Adrenal gland (tissue), 12 donors: ENCODE data around the gene CDH12. TPM values are rescaled to one million over a fixed set of nuclear protein-coding genes. Genes with fewer than 3 reads are reported as not detected.

Experiments
- DNase-seq, 7 donors: peaks; one replicate each; pipeline ENCODE4 v3.0.0-alpha.2; 2019 to 2020
- H3K27ac ChIP-seq, 5 donors: fragments of 200-600 bp; sonication (generic) in 4 of 5; 1 replicate in 3 of 5; 2 replicates in 2 of 5; pipeline versions ENCODE4 v1.5.1 to v1.8.0; 2016 to 2020; ENCODE audit warnings: mild to moderate bottlenecking in 1 of 5
- H3K27me3 ChIP-seq: fragments of 200-600 bp; 2 replicates; pipeline ENCODE4 v1.8.0; 2021
- H3K36me3 ChIP-seq, 2 donors: fragments of 200-600 bp; replicated peaks in 1 of 2; 1 replicate in 1 of 2; 2 replicates in 1 of 2; pipeline versions ENCODE4 v1.5.1 to v1.8.0; 2018 to 2022
- H3K4me1 ChIP-seq, 2 donors: fragments of 200-600 bp; replicated peaks in 1 of 2; 1 replicate in 1 of 2; 2 replicates in 1 of 2; pipeline versions ENCODE4 v1.5.1 to v1.8.0; 2018 to 2021
- H3K4me3 ChIP-seq, 4 donors: fragments of 200-600 bp; sonication (generic) in 3 of 4; one replicate each; pipeline ENCODE4 v1.5.1; 2016 to 2018
- H3K9me3 ChIP-seq, 3 donors: fragments of 200-600 bp; sonication (generic) in 1 of 3; replicated peaks in 1 of 3; 1 replicate in 2 of 3; 2 replicates in 1 of 3; pipeline versions ENCODE4 v1.5.1 to v1.8.0; 2016 to 2021
- POLR2A ChIP-seq, 2 donors: fragments of 450-650 bp; IDR thresholded peaks; one replicate each; pipeline ENCODE4 v1.6.1; 2017; ENCODE audit warnings: antibody characterized with exemption in 2 of 2, mild to moderate bottlenecking in 2 of 2, moderate library complexity in 1 of 2
- WGBS, 4 donors: extraction: QIAGEN DNeasy Blood & Tissue Kit in 2 of 4; methylation state at CpG; one replicate each; pipeline versions ENCODE4 v1.1.5 to v1.1.7; 2013 to 2017; 5-methylcytosine and 5-hydroxymethylcytosine counted together
- intact Hi-C, 2 donors: fragments of 100-400 bp; cut with DNase I; formaldehyde crosslinking; loops; one replicate each; pipeline versions ENCODE4 v1.14.1 to v1.15.0; 2022 to 2023
- polyA plus RNA-seq, 3 donors: library from polyadenylated mRNA; stranded (reverse); fragments of 200-250 nt in 2 of 3; fragments of 350-450 nt in 1 of 3; fragmentation: Illumina TruSeq in 1 of 3; extraction: RNeasy Lipid Tissue Mini Kit (QIAGEN cat#74804) in 1 of 3; gene quantifications; one replicate each; pipeline ENCODE4 v1.2.3, GENCODE V29; 2013 to 2014
- total RNA-seq, 9 donors: library from RNA; depleted of rRNA in 4 of 9; stranded (reverse); fragments of >200 nt in 4 of 9; fragments of 120-200 nt in 1 of 9; fragmentation: NEBNext Ultra II Directional in 1 of 9; extraction: Animal tissue kit (Norgen Biotek cat#: 25700) in 1 of 9; gene quantifications; one replicate each; pipeline versions ENCODE4 v1.1.0 to v1.2.4, GENCODE V29; 2013 to 2023
- TF ChIP-seq, protein P1 (sequence below), 6 experiments: fragments of 450-650 bp in 4 of 6; fragments of 200-600 bp in 2 of 6; sonication (generic) in 1 of 6; IDR thresholded peaks; 1 replicate in 5 of 6; 2 replicates in 1 of 6; pipeline versions ENCODE4 v1.5.1 to v1.8.0; 2016 to 2021; ENCODE audit warnings: antibody characterized with exemption in 6 of 6, mild to moderate bottlenecking in 2 of 6, moderate library complexity in 1 of 6
- donor health status: healthy with polysubstance abuse.
- donor health status: Bipolar disorder and iron deficiency.
- donor health status: DM: yes; HTN: yes; CAD: no.
- donor health status: DM: no; HTN: no; CAD: no.
- donor health status: DM: no; HTN: no; CAD: no.
- donor health status: DM: yes; HTN: yes; CAD: no.

The CDH12 gene
- total and polyA plus RNA-seq, 12 donors: 0.80 to 16.5 (median 7.8) TPM

DNA sequence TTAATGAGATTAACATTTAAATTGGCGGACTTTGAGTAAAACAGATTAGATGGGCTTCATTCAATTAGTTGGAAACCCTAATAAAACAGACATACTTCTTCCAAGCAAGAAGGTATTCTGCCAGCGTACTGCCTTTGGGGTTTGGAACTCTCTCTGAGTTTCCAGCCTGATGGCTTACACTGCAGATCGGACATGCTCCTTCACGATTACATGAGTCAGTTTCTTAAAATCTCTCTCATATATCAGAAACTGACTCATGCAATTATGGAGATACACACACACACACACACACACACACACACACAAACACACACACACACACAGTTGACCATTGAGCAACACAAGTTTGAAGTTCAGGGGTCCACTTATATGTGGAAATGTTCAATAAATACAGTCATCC, 789.4 kb downstream of the CDH12 start:
- DNase-seq: no peak
- H3K27ac ChIP-seq: no peak overlapping the region
- H3K9me3 ChIP-seq: no peaks in the 10 kb centered on the region
- no peaks in the 10 kb centered on the region for H3K36me3 ChIP-seq
- WGBS, 4 donors: 78 to 88% (median 84%) methylated on average over 4 of the region's 4 CpGs
- no peak overlapping the region for H3K4me3 ChIP-seq
- TF ChIP-seq POLR2A (IDR thresholded peaks at IDR 0.05): no peak
- TF ChIP-seq, protein P1, sequence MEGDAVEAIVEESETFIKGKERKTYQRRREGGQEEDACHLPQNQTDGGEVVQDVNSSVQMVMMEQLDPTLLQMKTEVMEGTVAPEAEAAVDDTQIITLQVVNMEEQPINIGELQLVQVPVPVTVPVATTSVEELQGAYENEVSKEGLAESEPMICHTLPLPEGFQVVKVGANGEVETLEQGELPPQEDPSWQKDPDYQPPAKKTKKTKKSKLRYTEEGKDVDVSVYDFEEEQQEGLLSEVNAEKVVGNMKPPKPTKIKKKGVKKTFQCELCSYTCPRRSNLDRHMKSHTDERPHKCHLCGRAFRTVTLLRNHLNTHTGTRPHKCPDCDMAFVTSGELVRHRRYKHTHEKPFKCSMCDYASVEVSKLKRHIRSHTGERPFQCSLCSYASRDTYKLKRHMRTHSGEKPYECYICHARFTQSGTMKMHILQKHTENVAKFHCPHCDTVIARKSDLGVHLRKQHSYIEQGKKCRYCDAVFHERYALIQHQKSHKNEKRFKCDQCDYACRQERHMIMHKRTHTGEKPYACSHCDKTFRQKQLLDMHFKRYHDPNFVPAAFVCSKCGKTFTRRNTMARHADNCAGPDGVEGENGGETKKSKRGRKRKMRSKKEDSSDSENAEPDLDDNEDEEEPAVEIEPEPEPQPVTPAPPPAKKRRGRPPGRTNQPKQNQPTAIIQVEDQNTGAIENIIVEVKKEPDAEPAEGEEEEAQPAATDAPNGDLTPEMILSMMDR (IDR thresholded peaks at IDR 0.05): no peak
- H3K27me3 ChIP-seq: no peaks in the 10 kb centered on the region
- no peaks in the 10 kb centered on the region for H3K4me1 ChIP-seq
- intact Hi-C loops: no loop called here

DNA sequence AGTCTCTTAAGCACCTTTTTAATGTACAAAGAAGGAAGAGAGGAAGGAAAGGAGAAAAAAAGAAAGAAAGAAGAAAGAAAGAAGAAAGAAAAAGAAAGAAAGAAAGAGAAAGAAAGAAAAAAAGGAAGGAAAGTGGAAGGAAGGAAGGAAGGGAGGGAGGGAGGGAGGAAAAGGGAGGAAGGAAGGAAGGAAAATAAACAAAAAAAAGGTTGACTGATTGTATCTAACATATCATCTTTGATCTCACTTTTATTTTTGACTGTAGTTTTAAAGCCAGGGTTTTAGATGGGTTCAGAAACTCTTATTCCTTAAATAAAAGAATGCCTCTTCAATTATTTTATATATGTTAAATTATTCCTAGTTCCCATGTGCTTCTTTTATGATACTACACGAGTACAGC, 794.5 kb downstream of the CDH12 start:
- Histone ChIP-seq H3K27ac (no peak overlapping the region), H3K36me3 (no peaks in the 10 kb centered on the region), H3K4me3 (no peak overlapping the region), H3K4me1 (no peaks in the 10 kb centered on the region), H3K9me3 (no peaks in the 10 kb centered on the region), H3K27me3 (no peaks in the 10 kb centered on the region)
- no peak for DNase-seq
- TF ChIP-seq, protein P1 (IDR thresholded peaks at IDR 0.05): no peak
- no peak for TF ChIP-seq POLR2A (IDR thresholded peaks at IDR 0.05)
- intact Hi-C loops: no loop called here
- 51 to 61% (median 55%) methylated on average over 1 of the region's 1 CpG for WGBS, 4 donors

DNA sequence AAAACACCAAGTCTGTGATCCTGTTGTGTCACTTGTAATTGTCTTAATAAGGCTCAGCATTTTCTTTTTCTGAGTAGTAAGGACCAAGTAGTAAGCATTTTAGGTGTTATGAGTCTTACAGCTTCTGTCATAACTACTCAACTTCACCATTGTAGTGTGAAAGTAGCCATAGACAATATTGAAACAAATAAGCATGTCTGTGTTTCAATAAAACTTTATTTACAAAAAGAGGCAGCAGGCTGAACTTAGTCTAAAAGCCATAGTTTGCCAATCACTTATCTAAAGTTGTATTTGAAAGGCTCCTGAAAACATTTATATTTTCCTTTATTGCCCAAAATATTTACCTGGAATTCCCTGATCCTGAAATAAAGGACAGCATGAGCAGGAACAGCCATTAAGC, 796.1 kb downstream of the CDH12 start:
- H3K4me3 ChIP-seq: no peak overlapping the region
- H3K27me3 ChIP-seq: no peaks in the 10 kb centered on the region
- no peaks in the 10 kb centered on the region for H3K36me3 ChIP-seq
- DNase-seq: no peak
- no peaks in the 10 kb centered on the region for H3K4me1 ChIP-seq
- TF ChIP-seq POLR2A (IDR thresholded peaks at IDR 0.05): no peak
- TF ChIP-seq, protein P1 (IDR thresholded peaks at IDR 0.05): no peak
- H3K9me3 ChIP-seq: no peaks in the 10 kb centered on the region
- H3K27ac ChIP-seq: no peak overlapping the region
- intact Hi-C loops: no loop called here

DNA sequence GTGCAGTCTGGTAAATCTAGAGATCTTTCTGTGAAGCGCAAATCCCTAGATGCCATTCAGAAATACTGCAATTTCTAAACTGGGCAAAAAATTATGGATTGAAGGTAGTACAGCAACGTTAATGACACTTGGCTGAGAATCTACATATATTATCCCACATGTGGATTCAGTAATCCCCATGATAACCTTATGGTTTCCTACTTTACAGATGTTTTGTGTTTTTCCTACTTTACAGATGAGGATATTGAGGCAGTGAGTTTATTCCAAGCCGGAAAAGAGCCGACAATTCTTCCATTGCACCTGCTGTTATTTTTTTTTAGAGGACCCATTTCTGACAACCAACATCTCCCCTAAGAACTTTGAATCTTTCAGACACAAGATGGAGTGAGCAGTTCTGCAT, 796.5 kb downstream of the CDH12 start:
- Histone ChIP-seq H3K27me3 (no peaks in the 10 kb centered on the region), H3K4me3 (no peak overlapping the region), H3K27ac (no peak overlapping the region), H3K36me3 (no peaks in the 10 kb centered on the region), H3K4me1 (no peaks in the 10 kb centered on the region), H3K9me3 (no peaks in the 10 kb centered on the region)
- 82 to 87% (median 83%) methylated on average over 4 of the region's 4 CpGs for WGBS, 4 donors
- DNase-seq: no peak
- intact Hi-C loops: no loop called here
- TF ChIP-seq, protein P1 (IDR thresholded peaks at IDR 0.05): no peak
- no peak for TF ChIP-seq POLR2A (IDR thresholded peaks at IDR 0.05)
